OCI-LY7 (cell line): ENCODE measurements around the gene TSHZ2. TPM values are rescaled to one million over a fixed set of nuclear protein-coding genes. Genes with fewer than 3 reads are reported as not detected.

Experiments used
- Bru-seq: library from RNA; stranded (reverse); fragments of 400-500 nt; gene quantifications from one replicate; lab custom pipeline; 2021; lab: Mats Ljungman, UMichigan
- BruChase-seq, 2 experiments: library from RNA; stranded (reverse); fragments of 400-500 nt; gene quantifications; one replicate each; lab custom pipeline; 2021; lab: Mats Ljungman, UMichigan
- BruUV-seq: library from RNA; stranded (reverse); fragments of 400-500 nt; replicated peaks from 2 replicates; lab custom pipeline; 2021; lab: Mats Ljungman, UMichigan
- CTCF ChIA-PET: fragments of 300-600 bp; sonication (Branson Sonifier 250); formaldehyde crosslinking; loops from one replicate; lab custom pipeline; 2022; ENCODE audit warnings: antibody characterized with exemption; ENCODE audit not compliant: unreplicated experiment; lab: Charles Lee
- POLR2A ChIA-PET: fragments of 300-600 bp; sonication (Branson Sonifier 250); formaldehyde crosslinking; loops from one replicate; lab custom pipeline; 2022; ENCODE audit warnings: antibody characterized with exemption; lab: Charles Lee
- DNase-seq: peaks from one replicate; pipeline ENCODE4 v3.0.0-alpha.2; 2015; ENCODE audit warnings: low spot score
- H2AFZ ChIP-seq: fragments of 200-600 bp; sonication (generic), shearing (Covaris generic); 2 replicates; pipeline ENCODE4 v1.6.1; 2014; ENCODE audit warnings: mild to moderate bottlenecking, antibody characterized with exemption, low read length, moderate library complexity
- H3K27ac ChIP-seq: fragments of 200-600 bp; sonication (generic); 2 replicates; pipeline ENCODE4 v1.5.1; 2014; ENCODE audit warnings: mixed run types, low read depth, mild to moderate bottlenecking, moderate library complexity, low read length, inconsistent platforms; ENCODE audit not compliant: poor library complexity, severe bottlenecking
- H3K36me3 ChIP-seq: fragments of 200-600 bp; sonication (generic); 2 replicates; pipeline ENCODE4 v1.6.1; 2014; ENCODE audit warnings: mild to moderate bottlenecking, antibody characterized with exemption, low read length, moderate library complexity, mixed read lengths; ENCODE audit not compliant: insufficient read depth
- H3K4me1 ChIP-seq: fragments of 200-600 bp; sonication (generic); 2 replicates; pipeline ENCODE4 v1.5.1; 2014; ENCODE audit warnings: mild to moderate bottlenecking, low read length; ENCODE audit not compliant: insufficient read depth, poor library complexity, severe bottlenecking
- H3K4me2 ChIP-seq: fragments of 200-600 bp; sonication (generic); 2 replicates; pipeline ENCODE4 v1.6.1; 2014; ENCODE audit warnings: mild to moderate bottlenecking, low read length
- H3K4me3 ChIP-seq: fragments of 200-600 bp; sonication (generic); 2 replicates; pipeline ENCODE4 v1.5.1; 2014; ENCODE audit warnings: mild to moderate bottlenecking, low read depth, low read length; ENCODE audit not compliant: poor library complexity, severe bottlenecking
- H3K79me2 ChIP-seq: fragments of 200-600 bp; sonication (generic); 2 replicates; pipeline ENCODE4 v1.6.1; 2016; ENCODE audit warnings: low read depth, mild to moderate bottlenecking, low read length, moderate library complexity, mixed read lengths; ENCODE audit not compliant: insufficient read depth
- H3K9me2 ChIP-seq: fragments of 200-600 bp; sonication (generic); 2 replicates; pipeline ENCODE4 v1.6.1; 2016; ENCODE audit warnings: mild to moderate bottlenecking, low read length, mixed read lengths; ENCODE audit not compliant: insufficient read depth
- H3K9me3 ChIP-seq: fragments of 200-600 bp; sonication (generic); 2 replicates; pipeline ENCODE4 v1.6.1; 2014; ENCODE audit warnings: mild to moderate bottlenecking, mixed run types, low read length, mixed read lengths
- H4K20me1 ChIP-seq: fragments of 200-600 bp; sonication (generic); 2 replicates; pipeline ENCODE4 v1.6.1; 2014; ENCODE audit warnings: mild to moderate bottlenecking, antibody characterized with exemption, low read length, moderate library complexity, mixed read lengths; ENCODE audit not compliant: insufficient read depth
- EZH2phosphoT487 ChIP-seq: fragments of 200-600 bp; sonication (generic); IDR thresholded peaks from 2 replicates; pipeline ENCODE4 v1.6.1; 2018; ENCODE audit warnings: low read depth, borderline replicate concordance, mild to moderate bottlenecking, mixed run types, antibody characterized with exemption, low read length, moderate library complexity, mixed read lengths
- intact Hi-C: fragments of 100-400 bp; cut with micrococcal nuclease; formaldehyde crosslinking; loops from one replicate; pipeline ENCODE4 v1.10.0; 2022; ENCODE audit not compliant: unreplicated experiment
- long read RNA-seq: library from polyadenylated mRNA; stranded (forward); transcript quantifications from one replicate; pipeline ENCODE4 v2.0.0, GENCODE V29; 2022
- total RNA-seq, 2 experiments: library from RNA; depleted of rRNA in 1 of 2; stranded (reverse); fragments of >200 nt in 1 of 2; shearing (Covaris generic) in 1 of 2; gene quantifications; 2 replicates each; pipeline ENCODE4 v1.2.3, GENCODE V29; 2014 to 2022
- TF ChIP-seq, protein P1 (sequence below): fragments of 200-600 bp; sonication (generic); conservative IDR thresholded peaks from 2 replicates; pipeline ENCODE4 v1.5.1; 2014; ENCODE audit warnings: mild to moderate bottlenecking, antibody characterized with exemption, low read length, moderate library complexity, mixed read lengths

TSHZ2 gene, protein sequence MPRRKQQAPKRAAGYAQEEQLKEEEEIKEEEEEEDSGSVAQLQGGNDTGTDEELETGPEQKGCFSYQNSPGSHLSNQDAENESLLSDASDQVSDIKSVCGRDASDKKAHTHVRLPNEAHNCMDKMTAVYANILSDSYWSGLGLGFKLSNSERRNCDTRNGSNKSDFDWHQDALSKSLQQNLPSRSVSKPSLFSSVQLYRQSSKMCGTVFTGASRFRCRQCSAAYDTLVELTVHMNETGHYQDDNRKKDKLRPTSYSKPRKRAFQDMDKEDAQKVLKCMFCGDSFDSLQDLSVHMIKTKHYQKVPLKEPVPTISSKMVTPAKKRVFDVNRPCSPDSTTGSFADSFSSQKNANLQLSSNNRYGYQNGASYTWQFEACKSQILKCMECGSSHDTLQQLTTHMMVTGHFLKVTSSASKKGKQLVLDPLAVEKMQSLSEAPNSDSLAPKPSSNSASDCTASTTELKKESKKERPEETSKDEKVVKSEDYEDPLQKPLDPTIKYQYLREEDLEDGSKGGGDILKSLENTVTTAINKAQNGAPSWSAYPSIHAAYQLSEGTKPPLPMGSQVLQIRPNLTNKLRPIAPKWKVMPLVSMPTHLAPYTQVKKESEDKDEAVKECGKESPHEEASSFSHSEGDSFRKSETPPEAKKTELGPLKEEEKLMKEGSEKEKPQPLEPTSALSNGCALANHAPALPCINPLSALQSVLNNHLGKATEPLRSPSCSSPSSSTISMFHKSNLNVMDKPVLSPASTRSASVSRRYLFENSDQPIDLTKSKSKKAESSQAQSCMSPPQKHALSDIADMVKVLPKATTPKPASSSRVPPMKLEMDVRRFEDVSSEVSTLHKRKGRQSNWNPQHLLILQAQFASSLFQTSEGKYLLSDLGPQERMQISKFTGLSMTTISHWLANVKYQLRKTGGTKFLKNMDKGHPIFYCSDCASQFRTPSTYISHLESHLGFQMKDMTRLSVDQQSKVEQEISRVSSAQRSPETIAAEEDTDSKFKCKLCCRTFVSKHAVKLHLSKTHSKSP (N-terminal part only)
- total RNA-seq (2014; rRNA removed; shearing (Covaris generic)) (not detected in 2 replicates), total RNA-seq (2022) (not detected in 2 replicates), Bru-seq, nascent RNA (percentile 13 among the genes with signal in this experiment), BruChase-seq, experiment 1, labeled RNA remaining after a 6-hour chase (percentile 8 among the genes with signal in this experiment), BruChase-seq, experiment 2, labeled RNA remaining after a 2-hour chase (percentile 7 among the genes with signal in this experiment)
- long read RNA-seq, partial matches to known transcripts = 0 of 1 reads
- long read RNA-seq, other reads (novel, unspliced or antisense) = 1 of 1 reads

DNA sequence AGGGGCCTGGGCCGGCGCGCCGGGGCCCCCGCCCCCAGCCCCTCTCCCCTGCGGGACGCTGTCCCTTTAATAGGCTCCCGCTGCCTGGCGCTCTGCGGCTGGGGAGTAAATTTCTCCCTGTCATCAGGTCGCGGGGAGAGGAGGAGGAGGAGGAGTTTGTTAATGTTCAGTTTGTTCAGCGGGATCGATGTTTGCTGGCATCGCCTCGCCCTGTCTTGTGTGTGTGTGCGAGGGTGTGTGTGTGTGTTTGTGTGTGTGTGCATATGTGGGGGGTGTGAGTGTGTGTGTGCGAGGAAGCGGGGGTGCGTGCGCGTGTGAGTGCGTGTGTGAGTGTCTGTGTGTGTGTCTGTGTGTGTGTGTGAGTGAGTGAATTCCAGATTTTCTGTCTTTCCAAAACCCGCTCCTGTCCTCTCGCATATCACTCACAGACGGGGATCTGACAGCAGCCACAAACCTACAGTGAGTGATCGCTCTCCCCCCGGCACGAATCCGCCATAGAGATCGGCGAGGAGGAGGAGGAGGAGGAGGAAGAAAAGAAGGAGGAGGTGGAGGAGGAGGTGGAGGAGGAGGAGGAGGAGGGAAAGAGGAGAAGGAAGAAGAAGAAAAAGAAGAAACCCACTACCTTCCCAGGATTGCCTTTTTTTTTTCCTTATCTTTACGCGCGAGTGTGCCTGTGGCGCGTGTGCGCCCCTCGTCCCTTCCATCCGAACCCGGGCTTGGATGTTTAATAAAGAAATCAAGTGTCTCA is at the start of gene TSHZ2:
TSS of gene TSHZ2 (plus strand) at position 169 of the 748 bp plus-strand sequence. CDS start 936 bp downstream, outside the sequence.
- TF ChIP-seq EZH2phosphoT487 = no peak
- TF ChIP-seq, protein P1, sequence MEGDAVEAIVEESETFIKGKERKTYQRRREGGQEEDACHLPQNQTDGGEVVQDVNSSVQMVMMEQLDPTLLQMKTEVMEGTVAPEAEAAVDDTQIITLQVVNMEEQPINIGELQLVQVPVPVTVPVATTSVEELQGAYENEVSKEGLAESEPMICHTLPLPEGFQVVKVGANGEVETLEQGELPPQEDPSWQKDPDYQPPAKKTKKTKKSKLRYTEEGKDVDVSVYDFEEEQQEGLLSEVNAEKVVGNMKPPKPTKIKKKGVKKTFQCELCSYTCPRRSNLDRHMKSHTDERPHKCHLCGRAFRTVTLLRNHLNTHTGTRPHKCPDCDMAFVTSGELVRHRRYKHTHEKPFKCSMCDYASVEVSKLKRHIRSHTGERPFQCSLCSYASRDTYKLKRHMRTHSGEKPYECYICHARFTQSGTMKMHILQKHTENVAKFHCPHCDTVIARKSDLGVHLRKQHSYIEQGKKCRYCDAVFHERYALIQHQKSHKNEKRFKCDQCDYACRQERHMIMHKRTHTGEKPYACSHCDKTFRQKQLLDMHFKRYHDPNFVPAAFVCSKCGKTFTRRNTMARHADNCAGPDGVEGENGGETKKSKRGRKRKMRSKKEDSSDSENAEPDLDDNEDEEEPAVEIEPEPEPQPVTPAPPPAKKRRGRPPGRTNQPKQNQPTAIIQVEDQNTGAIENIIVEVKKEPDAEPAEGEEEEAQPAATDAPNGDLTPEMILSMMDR = no peak
- H2AFZ ChIP-seq = no peak within 1 kb of the TSS
- no peak within 1 kb of the TSS for H3K27ac ChIP-seq
- ChIA-PET CTCF (no interaction called here), POLR2A (no interaction called here)
- H3K79me2 ChIP-seq = no peaks in the 10 kb centered on the region
- H3K4me2 ChIP-seq = no peak within 1 kb of the TSS; the same call in 1 of the 2 replicates
- no peak within 1 kb of the TSS for H3K4me3 ChIP-seq
- no peaks in the 10 kb centered on the region for H3K36me3 ChIP-seq
- no peaks in the 10 kb centered on the region for H3K9me3 ChIP-seq
- DNase-seq = no peak
- no peaks in the 10 kb centered on the region for H4K20me1 ChIP-seq
- intact Hi-C loops = no loop called here
- no TSS peak for BruUV-seq
- no peaks in the 10 kb centered on the region for H3K9me2 ChIP-seq
- H3K4me1 ChIP-seq = peaks cover 9% of the 10 kb centered on the region

DNA sequence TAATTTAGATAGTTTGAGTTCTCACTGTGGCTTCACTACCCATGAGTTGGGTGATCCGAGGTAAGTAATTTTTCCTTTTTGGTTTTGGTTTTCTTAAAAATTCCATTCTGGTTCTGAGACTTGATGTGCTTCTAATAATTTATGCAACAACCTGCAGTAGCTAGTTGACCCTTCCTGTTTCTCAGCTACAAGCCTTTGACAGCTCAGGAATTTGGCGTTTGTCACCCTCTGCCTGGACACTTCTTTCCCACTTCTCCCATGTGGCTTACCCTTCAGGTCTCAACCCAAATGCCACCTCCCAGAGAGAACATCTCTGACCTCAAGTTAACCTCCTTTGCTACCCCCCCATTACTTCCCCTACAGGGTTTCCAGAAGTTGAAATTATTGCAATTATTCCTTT is 49.7 kb upstream of the TSHZ2 start:
- no TSS peak for BruUV-seq
- H3K36me3 ChIP-seq = no peaks in the 10 kb centered on the region
- H3K4me1 ChIP-seq = no peaks in the 10 kb centered on the region
- no peak overlapping the region for H3K27ac ChIP-seq
- intact Hi-C loops = no loop called here
- POLR2A ChIA-PET = interaction anchor here (0.7 kb wide), 1 partner anchor 155 kb away, joined by 3 read pairs; no protein-coding TSS in a partner anchor
- CTCF ChIA-PET = no interaction called here
- H2AFZ ChIP-seq = no peak overlapping the region
- DNase-seq = no peak
- no peak overlapping the region for H3K4me3 ChIP-seq
- H3K9me3 ChIP-seq = no peaks in the 10 kb centered on the region
- no peaks in the 10 kb centered on the region for H3K9me2 ChIP-seq
- H3K4me2 ChIP-seq = no peak overlapping the region
- no peaks in the 10 kb centered on the region for H4K20me1 ChIP-seq
- TF ChIP-seq, protein P1 = no peak
- no peak for TF ChIP-seq EZH2phosphoT487
- H3K79me2 ChIP-seq = no peaks in the 10 kb centered on the region
